CD4-positive, CD25-positive, alpha-beta regulatory T cell (primary cell): ENCODE results near the gene GARIN3. TPM values are rescaled to one million over a fixed set of nuclear protein-coding genes. Genes with fewer than 3 reads are reported as not detected.
A peak's percentile ranks its signal among the peaks of the same experiment; 100 is the strongest.

Experiments used
- ATAC-seq, 2 donors: fragments of 150-1000 bp; cut with Tn5 transposase; one replicate each; pipeline ENCODE4 v1.10.0; 2021; ENCODE audit warnings: low read depth in 2 of 2, moderate number of reproducible peaks in 2 of 2, moderate library complexity in 1 of 2
- DNase-seq, 3 donors: peaks; one replicate each; pipeline versions ENCODE4 v3.0.0 to v3.0.0-alpha.2; 2012 to 2022; ENCODE audit warnings: mixed read lengths in 1 of 3
- H3K27ac ChIP-seq: one replicate; pipeline ENCODE4 v1.7.0; 2013; ENCODE audit warnings: mild to moderate bottlenecking, low read length; ENCODE audit not compliant: insufficient read depth, poor library complexity, severe bottlenecking
- H3K27me3 ChIP-seq: one replicate; pipeline ENCODE4 v1.7.0; 2013; ENCODE audit warnings: low read length; ENCODE audit not compliant: control insufficient read depth, insufficient read depth
- H3K36me3 ChIP-seq: one replicate; pipeline ENCODE4 v1.7.0; 2013; ENCODE audit warnings: mild to moderate bottlenecking, low read length, moderate library complexity; ENCODE audit not compliant: control insufficient read depth, insufficient read depth
- H3K4me1 ChIP-seq: 2 replicates; pipeline ENCODE4 v1.7.0; 2013; ENCODE audit warnings: mild to moderate bottlenecking, low read length; ENCODE audit not compliant: insufficient read depth, control insufficient read depth, poor library complexity, severe bottlenecking
- H3K4me3 ChIP-seq: one replicate; pipeline ENCODE4 v1.7.0; 2013; ENCODE audit warnings: low read depth, mild to moderate bottlenecking, low read length, moderate library complexity
- H3K9me3 ChIP-seq, 2 experiments: 1 replicate in 1 of 2; 2 replicates in 1 of 2; pipeline ENCODE4 v1.7.0; 2013; ENCODE audit warnings: low read length in 2 of 2, mild to moderate bottlenecking in 1 of 2, moderate library complexity in 1 of 2; ENCODE audit not compliant: control insufficient read depth in 2 of 2
- H3K27ac Mint-ChIP-seq, 3 donors: one replicate each; pipeline ENCODE4 v1.8.0; 2020 to 2022; ENCODE audit warnings: mild to moderate bottlenecking in 3 of 3, mixed read lengths in 3 of 3, moderate library complexity in 2 of 3
- H3K27me3 Mint-ChIP-seq: one replicate; pipeline ENCODE4 v1.8.0; 2022; ENCODE audit warnings: mild to moderate bottlenecking, mixed read lengths
- H3K36me3 Mint-ChIP-seq: one replicate; pipeline ENCODE4 v1.8.0; 2020; ENCODE audit warnings: mixed read lengths
- H3K4me1 Mint-ChIP-seq, 4 donors: one replicate each; pipeline ENCODE4 v1.8.0; 2020 to 2022; ENCODE audit warnings: mixed read lengths in 4 of 4, mild to moderate bottlenecking in 1 of 4
- H3K4me3 Mint-ChIP-seq, 4 donors: one replicate each; pipeline ENCODE4 v1.8.0; 2020 to 2022; ENCODE audit warnings: mild to moderate bottlenecking in 4 of 4, mixed read lengths in 4 of 4, moderate library complexity in 3 of 4
- H3K9me3 Mint-ChIP-seq, 7 donors: one replicate each; pipeline ENCODE4 v1.8.0; 2020 to 2022; ENCODE audit warnings: mixed read lengths in 7 of 7, mild to moderate bottlenecking in 3 of 7, moderate library complexity in 2 of 7
- polyA plus RNA-seq, 4 donors: library from polyadenylated mRNA; unstranded; fragments of 300-500 nt; fragmentation: Illumina TruSeq; gene quantifications; one replicate each; pipeline ENCODE4 v1.2.3, GENCODE V29; 2021
- total RNA-seq: library from RNA; stranded (reverse); gene quantifications from one replicate; pipeline ENCODE4 v1.2.3, GENCODE V29; 2022

The GARIN3 gene
- total and polyA plus RNA-seq, 5 donors from 2014 or later: not detected

GRCh38 chr5:157115502-157115901 is 50.6 kb downstream of the GARIN3 start:
- no peak for ATAC-seq
- Histone ChIP-seq H3K4me1 (no peaks in the 10 kb centered on the region), H3K27ac (no peak overlapping the region), H3K4me3 (no peak overlapping the region), H3K9me3 (peaks cover 0 to under 1% of the 10 kb centered on the region in 2 experiments), H3K27me3 (no peaks in the 10 kb centered on the region), H3K36me3 (no peaks in the 10 kb centered on the region)
- Mint-ChIP-seq H3K27me3 (no peaks in the 10 kb centered on the region), H3K9me3 (no peaks in the 10 kb centered on the region), H3K27ac (peak overlapping the region in 2 of 3 donors; percentile 53 to 56), H3K4me1 (peaks cover 3 to 16% (median 5%) of the 10 kb centered on the region in 4 donors), H3K4me3 (no peak overlapping the region), H3K36me3 (no peaks in the 10 kb centered on the region)
- no peak for DNase-seq

GRCh38 chr5:157115012-157115411 is 51.1 kb downstream of the GARIN3 start:
- no peaks in the 10 kb centered on the region for H3K27me3 ChIP-seq
- H3K9me3 Mint-ChIP-seq: no peaks in the 10 kb centered on the region
- H3K36me3 Mint-ChIP-seq: no peaks in the 10 kb centered on the region
- peak overlapping the region in 1 of 3 donors; percentile 56 for H3K27ac Mint-ChIP-seq
- no peak overlapping the region for H3K4me3 ChIP-seq
- no peak overlapping the region for H3K27ac ChIP-seq
- DNase-seq (no peak), ATAC-seq (no peak)
- peaks cover 3 to 17% (median 6%) of the 10 kb centered on the region in 4 donors for H3K4me1 Mint-ChIP-seq
- no peaks in the 10 kb centered on the region for H3K9me3 ChIP-seq
- H3K4me3 Mint-ChIP-seq: no peak overlapping the region
- H3K4me1 ChIP-seq: peaks cover under 1% of the 10 kb centered on the region
- no peaks in the 10 kb centered on the region for H3K27me3 Mint-ChIP-seq
- no peaks in the 10 kb centered on the region for H3K36me3 ChIP-seq

DNA sequence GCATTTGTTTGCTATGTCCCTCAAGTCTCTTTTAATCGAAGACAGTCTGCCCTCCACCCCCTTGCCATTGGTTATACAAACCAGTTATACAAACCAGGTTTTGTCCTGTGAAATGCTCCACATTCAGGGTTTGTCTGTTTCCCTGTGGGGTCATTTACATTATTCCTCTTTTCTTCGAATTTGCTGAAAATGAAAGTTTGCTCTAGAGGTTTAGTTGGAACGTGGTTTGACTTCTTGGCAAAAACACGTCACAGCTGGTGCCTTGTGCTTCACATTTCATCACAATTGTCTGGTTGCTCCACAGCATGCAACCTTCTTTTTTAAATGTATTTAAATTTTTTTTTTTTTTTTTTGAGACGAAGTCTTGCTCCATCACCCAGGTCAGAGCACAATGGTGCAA is 53.1 kb downstream of the GARIN3 start:
- Mint-ChIP-seq H3K36me3 (no peaks in the 10 kb centered on the region), H3K4me3 (no peak overlapping the region), H3K9me3 (no peaks in the 10 kb centered on the region), H3K27me3 (no peaks in the 10 kb centered on the region), H3K27ac (no peak overlapping the region), H3K4me1 (peaks cover 13 to 36% (median 21%) of the 10 kb centered on the region in 4 donors)
- H3K27me3 ChIP-seq: no peaks in the 10 kb centered on the region
- ATAC-seq: no peak
- no peak overlapping the region for H3K4me3 ChIP-seq
- no peaks in the 10 kb centered on the region for H3K36me3 ChIP-seq
- no peaks in the 10 kb centered on the region for H3K9me3 ChIP-seq
- peak in 1 of 3 donors; percentile 40 for DNase-seq
- no peak overlapping the region for H3K27ac ChIP-seq
- H3K4me1 ChIP-seq: peaks cover 17% of the 10 kb centered on the region

Other genes starting within 250 kb of the GARIN3 start
- gene TIMD4, start 203.0 kb downstream of the GARIN3 start, total RNA-seq: 5.1 TPM
- gene TIMD4, start 203.0 kb downstream of the GARIN3 start, polyA plus RNA-seq: 1 to 10 TPM in 3 of 4 donors, under 1 TPM in 1; 0.83 to 4.6 (median 3.2) TPM
- gene HAVCR1, start 107.1 kb downstream of the GARIN3 start, total RNA-seq: 7.9 TPM
- 1 to 10 TPM; 1.7 to 8.2 (median 3.7) TPM for gene HAVCR1, start 107.1 kb downstream of the GARIN3 start, polyA plus RNA-seq
- 5.0 TPM for gene HAVCR2, start 57.2 kb downstream of the GARIN3 start, total RNA-seq
- gene HAVCR2, start 57.2 kb downstream of the GARIN3 start, polyA plus RNA-seq: 1 to 10 TPM; 4.0 to 9.7 (median 7.0) TPM
- 9.0 TPM for gene MED7, start 23.4 kb downstream of the GARIN3 start, total RNA-seq
- 10 to 100 TPM; 15.0 to 19.5 (median 16.1) TPM for gene MED7, start 23.4 kb downstream of the GARIN3 start, polyA plus RNA-seq
- gene ITK, start 14.6 kb upstream of the GARIN3 start, total RNA-seq: 550 TPM
- 100 to 1,000 TPM; 146 to 222 (median 169) TPM for gene ITK, start 14.6 kb upstream of the GARIN3 start, polyA plus RNA-seq
- gene CYFIP2, start 99.9 kb upstream of the GARIN3 start, total RNA-seq: 357 TPM
- gene CYFIP2, start 99.9 kb upstream of the GARIN3 start, polyA plus RNA-seq: 100 to 1,000 TPM; 332 to 383 (median 360) TPM